GM21786 (cell line): Measurements from ENCODE around the gene NFATC2.

Experiments
- ATAC-seq: cut with Tn5 transposase; IDR thresholded peaks from one replicate; pipeline ENCODE4 v1.9.1; 2021; ENCODE audit not compliant: unreplicated experiment

Gene NFATC2

DNA sequence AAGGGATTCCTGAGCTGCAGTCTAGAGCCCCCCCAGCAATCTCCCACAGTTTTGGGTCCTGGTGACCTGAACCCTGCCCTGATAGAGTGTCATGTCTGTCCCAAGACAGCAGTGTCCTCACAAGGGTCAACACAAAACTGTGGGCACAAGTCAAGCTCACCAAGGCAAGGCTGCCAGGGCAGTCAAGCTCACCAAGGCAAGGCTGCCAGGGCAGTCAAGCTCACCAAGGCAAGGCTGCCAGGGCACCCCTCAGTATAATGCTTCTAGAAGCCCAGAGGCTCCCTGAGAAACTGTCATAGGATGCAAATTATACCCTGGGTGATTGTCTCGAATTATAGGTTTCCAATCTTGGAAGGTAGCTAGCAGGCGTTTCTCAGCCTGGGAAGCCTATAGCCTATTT lies 108.5 kb downstream of the NFATC2 start:
- ATAC-seq, result no peak

DNA sequence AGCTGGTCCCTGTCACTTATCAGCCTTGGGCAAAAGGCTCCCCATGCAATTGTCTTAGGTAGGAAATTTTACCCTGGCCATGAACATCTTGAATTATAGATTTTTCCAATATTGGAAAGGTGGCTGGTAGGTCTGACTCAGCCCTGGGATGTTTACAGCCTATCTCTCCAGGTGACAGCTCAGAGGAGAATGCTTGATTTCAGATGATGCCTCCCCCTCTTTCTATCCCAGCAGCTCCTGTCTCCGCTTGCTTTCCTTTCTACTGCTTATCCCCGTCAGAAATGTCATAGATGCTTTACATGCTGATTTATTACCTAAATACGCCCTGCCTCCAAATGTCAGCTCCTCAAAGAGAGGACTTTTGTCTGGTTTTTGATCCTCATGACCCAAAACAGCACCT lies 109.6 kb downstream of the NFATC2 start:
- no peak for ATAC-seq

DNA sequence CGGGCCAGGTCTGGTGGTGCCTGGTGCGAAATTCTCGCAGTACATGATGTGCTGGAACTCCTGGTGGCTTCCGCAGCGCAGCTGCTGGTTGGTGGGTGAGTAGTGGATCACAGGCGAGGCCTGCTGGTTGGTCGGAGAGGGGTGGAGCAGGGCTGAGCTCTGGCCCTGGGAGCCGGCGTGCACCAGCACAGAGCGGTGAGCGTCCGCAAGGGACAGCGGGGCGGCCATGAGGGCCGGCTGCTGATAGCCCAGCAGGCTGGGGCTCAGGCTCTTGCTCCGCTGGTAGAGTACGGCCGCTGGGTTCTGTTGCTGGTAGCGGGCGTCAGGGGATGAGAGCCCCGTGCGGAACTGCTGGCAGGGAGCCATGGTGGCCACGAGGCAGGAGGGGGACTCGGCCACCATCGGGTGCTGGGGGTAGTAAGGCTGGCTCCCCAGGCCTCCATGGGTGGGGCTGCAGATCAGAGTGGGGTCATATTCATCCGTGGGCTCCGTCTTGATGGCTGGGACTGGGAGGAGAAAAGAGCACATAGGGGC lies 110.2 kb downstream of the NFATC2 start:
- no peak for ATAC-seq

DNA sequence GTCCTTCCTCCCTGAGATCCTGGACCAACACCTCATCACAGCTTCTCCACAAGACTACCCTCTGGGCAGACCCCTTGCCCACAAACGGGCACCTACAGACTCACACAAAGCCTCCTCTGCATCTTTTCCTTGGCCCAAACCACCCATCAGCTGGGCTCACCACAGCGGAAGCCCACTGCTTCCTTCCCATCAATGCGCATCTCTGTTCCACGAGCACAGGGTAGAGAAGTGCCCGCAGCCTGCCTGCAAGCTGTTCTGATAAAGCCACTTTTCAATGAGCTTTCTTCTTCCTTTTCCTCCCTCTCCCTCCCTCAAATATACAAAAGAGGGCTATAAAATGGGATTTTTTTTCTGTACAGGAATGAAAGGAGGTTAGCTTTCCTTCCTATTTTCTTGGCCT lies 111.2 kb downstream of the NFATC2 start:
- ATAC-seq, result no peak

DNA sequence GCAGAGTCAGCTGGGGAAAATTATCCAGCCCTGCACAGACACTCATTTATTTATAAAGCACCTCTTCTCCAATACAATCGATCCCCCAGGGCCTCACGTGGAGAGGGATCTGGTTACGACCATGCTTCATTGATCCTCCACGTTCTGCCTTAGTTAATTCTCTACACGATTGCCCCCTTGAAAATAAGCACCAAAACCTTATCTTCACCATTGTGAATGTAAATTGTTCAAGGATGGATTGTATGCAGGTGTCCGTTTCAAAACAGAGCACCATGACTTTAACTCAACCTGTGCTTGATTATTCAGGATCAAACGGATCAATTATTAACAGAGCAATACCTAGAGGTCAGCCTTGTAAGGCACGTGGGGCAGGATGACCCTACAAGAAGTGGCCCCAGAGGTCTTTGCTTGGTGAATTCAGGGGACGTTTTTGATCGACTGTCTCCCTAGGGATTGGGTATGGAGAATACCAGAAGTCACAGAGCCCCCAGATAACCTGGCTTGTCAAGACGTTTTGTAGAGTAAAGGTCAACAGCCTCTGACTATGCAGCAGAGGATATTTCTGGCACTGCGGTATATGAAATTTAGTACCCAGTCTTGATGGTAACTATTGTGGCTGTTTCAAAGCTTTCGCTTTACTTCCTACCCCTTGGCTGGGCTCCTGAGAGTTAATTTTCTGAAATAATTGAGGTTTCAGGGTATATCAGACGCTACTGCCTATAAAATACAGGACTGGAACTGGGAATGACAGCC lies 112.1 kb downstream of the NFATC2 start:
- no peak for ATAC-seq

DNA sequence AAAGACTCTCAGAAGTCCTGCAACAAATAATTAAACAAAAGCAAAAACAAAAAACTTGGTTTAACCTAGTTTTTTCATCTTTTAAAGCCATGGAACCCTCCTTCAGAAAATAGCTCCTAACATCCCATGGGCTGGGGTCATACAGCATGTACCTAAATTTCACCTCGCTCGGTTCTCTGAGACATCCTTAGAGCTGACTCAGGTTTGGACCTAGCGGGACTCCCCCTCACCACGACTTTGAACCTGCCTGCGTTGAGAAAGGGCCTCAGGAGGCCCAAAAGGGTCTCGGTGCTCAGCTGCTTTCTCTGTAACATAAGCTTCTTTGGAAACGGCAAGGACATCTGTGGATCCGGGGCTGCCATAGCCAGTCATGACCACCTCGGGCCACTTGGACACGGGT lies 112.8 kb downstream of the NFATC2 start:
- ATAC-seq, result no peak

DNA sequence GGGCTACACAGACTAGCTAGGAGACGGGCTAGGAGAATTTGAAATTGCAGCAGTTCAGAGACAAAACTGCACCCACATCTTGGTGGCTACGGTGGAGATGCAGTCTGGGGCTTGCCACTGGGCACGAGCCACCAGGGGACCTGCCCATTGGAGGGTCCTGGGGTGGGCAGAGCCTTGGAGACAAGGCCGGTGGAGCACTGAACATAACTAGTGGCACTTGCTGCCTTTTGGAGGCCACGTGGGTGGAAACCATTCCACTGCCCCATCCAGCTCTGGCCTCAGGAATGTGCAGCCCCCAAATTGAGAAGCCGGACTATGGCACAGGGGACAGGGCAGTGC lies 113.4 kb downstream of the NFATC2 start:
- no peak for ATAC-seq

DNA sequence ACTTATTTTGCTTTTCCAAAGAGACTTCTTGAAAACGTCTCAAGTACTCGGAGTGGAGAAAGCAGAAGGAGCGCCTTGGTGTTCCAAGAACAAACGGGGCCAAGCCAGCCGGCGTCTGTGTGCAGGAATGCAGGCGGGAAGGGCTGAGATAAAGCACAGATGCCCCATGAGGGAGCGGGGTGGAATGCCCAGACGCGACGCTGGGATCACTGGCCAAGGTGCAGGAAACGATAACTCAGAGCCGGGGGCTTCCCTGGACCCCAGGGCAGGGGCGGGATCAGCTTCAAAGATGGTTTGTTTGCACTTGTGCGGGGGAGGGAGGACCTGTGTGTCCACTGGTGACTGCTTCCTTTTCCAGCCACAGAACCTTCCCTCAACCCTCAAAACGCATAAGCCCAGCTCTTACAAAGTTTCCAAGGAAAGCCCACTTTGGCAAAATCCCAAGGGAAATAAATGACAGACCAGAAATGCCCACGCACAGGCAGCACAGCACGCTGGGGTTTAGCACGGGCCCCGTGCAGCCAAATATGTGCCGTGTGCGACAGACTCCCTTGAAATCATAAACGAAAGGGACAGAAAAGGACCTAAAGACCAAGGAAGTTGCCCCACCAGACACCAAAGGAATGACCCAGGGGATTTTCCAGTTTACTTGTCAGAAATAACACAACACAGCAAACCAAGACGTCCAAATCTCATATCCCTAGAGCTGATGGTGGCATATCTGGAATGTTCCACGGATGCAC lies 113.9 kb downstream of the NFATC2 start:
- ATAC-seq, result no peak

DNA sequence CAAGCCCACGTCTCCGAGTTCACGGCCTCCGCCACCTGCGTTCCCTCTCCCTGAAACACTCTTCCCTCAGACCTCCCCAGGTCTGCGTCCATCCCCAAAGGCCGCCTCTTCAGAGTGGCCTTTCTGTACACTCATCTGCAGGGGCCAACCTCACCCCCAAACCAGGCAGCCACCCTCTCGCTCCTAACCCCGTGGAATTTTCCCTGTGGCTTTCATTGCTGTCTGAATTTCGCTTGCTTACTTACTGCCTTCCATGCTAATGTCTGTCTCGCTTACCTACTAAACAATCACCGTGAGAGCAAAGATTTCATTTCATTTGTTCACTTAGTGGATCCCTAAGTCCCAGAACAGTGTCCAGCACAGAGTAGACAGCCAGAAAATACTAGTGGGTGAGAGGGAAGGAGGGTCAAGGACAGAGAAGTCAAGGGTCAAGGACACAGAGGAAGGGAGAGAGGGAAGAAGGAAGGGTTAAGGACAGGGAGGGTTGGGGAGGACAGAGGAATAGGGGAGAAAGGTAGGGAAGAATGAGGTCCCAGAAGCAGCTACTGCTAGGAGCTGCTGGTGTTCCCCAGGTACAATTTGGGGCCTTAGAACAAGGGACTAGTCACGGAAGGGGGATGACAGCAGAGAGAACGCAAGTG lies 114.7 kb downstream of the NFATC2 start:
- ATAC-seq, result no peak

DNA sequence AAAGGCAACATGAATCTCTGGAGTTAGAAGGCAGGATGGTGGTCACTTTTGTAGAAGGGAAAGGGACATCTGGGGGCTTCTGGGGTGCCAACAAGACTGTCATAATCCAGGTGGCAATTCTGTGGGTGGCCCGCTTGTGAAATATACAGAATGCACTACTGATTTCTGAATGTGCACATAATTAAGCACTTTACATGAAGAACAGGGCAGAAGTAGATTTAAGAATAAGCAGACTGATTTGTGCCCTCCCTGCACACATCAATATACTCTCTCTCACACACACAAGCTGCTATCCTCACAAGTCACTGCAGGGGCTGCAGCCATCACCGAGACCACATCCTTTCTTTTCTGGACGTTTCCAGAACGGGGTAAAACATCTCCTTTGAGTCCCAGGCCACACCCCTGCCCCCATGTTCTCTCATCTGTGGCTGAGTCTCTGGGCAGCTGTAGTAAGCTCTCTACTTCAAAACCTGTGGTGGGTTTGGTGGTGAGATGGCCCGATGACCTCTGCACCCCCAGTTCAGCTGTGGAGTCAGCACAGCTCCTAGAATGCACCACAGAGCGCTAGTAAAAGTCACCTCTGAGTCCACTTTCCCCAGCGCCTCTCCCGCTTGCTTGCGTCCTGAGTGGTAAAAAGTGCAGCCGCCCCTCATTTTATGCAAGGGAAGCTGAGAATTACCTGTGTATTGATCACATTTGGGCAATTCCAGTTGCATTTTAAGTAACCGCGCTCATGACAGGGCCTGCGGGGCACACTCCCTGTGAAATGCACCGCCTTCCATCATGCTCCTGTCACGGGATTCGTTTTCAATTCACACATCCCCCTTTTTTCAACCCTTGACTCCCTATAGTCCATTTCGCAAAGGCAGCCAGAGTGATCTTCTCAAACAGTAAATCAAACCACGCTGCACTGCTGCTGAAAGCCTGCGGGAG lies 115.5 kb downstream of the NFATC2 start:
- ATAC-seq, result no peak

DNA sequence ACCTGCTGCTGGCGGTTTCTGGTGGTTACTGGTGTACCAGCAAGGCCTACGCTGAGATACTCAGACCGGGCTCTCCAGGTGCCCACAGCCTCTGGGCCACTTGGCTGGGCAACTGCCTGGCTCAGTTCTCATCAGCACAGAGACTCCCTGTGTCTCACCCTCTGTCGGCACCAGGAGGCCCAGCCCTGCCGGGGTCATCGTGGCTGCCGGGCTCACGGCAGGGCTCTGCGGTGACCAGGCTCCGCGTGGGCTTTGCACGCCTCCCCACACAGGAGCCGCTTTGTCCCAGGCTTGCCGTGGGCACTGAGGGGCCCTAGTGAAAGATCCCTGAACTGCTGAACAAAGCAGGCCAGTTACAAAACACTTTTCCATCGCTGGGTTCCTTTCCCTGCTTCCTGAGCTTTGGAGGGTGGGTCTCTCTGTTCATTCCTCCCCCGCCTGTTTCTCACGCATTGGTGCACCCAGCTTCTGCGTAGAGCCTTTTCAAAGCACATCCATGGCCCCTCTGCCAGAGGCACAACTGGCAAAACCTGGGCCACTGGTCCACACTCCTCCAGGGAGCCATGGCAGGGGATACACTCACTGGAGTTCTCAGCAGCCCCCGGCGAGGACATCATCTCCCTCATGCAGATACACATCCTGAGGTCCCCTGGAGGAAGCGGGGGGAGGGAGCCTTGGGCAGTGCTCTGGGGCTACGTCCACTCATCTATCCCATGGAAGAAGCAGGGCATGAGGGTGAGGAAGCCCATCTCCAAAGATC lies 117.0 kb downstream of the NFATC2 start:
- no peak for ATAC-seq

DNA sequence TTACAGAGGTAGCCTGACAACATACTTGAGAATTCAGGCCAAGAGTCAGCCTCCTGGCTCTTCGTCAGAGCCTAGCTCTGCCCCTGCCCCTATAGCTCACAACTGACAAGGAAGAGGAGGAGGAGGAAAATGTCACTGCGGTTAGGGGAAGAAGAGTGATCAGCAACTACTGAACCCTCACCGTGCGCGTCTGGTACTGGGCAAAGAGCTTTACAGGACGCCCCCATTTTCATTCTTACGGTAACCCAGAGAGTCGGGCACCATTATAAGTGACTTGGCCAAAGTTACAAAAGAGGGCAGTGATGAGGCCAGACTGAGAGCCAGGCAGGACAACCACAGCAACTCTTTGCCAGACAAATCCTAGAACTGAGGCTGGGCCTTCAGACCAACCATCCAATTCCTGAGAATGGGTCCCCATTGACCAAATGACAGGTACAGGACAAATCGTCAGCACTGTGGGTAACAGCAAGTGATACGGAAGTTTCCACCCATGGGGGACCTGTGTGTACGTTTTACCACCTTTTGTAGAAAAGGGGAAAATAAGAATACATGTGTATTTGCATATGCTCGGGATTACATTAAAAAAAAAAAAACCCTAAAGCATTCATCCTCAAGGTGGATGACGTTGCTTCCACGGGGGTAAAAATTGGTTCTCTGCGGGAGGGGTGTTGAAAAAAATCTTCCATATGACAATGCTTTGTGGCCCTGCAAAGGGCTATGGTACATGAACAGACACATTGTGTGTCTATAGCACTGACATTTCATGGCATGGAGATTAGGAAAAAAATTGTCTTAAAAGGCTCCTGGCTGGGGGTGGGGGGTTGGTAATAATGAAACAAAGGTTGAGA lies 118.0 kb downstream of the NFATC2 start:
- no peak for ATAC-seq

DNA sequence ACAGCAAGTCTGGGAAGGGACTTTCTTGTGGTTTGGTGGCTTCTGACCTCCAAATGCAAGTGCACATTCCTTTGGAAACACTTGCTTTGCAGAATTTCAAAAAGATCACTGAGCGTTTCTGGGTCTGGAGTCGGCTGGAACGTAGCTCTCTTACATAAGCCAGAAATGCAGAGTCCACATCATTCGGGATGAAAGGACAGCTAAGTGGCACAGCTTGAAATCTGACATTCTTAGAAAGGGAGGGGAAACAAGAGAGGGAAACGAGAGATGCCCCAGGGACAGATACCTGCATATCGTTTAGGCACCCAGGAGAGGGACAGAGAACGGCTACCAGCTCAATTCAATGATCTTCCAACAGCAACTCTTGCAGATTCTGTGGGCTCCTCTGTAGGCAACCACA lies 118.7 kb downstream of the NFATC2 start:
- ATAC-seq, result no peak

DNA sequence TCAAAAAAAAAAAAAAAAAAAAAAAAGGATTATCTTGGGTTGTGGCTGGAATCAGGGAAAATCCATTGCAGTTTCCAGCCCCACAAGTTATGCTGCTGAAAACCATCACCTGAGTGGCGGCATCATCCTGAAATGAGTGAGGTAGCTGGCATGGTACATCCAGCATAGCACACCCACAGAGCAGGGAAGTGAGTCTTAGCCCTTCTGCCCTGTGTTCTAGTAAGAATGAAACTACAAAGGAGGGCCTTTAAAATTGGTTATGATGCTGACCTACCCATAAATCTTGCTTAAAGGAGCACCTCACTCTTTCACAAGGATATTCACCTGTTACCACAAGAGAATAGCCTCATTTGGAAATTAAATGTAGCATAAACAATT lies 119.2 kb downstream of the NFATC2 start:
- ATAC-seq, result peak; percentile 61

DNA sequence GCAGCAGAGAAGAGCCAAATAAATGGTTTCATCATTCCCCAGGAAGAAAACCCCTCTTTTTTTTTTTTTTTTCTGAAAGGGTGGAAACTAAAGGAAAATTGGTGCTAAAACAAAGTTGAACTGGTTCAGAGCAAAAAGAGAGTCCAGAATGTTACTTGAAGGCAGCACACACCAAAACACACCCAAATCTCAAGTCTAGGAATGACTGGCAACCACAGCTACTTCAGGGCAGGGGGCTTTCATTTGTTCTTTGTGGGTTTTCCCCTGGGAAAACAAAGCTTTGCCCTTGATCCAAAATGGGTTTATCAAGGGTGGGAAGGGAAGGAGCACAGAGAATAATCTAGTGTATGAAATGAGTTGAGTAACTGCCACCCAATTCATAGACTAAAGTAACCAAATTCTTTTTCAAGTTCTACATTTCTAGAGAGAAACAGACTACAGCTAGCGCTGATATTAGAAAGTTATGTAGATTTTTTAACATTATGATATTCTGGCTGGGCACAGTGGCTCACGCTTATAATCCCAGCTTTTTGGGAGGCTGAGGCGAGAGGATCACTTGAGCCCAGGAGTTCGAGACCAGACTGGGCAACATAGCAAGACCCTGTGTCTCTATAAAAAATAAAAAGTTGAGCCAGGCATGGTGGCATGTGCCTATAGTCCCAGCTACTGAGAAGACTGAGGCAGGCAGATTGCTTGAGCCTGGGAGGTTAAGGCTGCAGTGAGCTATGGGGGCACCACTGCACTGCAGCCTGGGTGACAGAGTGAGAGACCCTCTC lies 119.8 kb downstream of the NFATC2 start:
- ATAC-seq, result no peak

DNA sequence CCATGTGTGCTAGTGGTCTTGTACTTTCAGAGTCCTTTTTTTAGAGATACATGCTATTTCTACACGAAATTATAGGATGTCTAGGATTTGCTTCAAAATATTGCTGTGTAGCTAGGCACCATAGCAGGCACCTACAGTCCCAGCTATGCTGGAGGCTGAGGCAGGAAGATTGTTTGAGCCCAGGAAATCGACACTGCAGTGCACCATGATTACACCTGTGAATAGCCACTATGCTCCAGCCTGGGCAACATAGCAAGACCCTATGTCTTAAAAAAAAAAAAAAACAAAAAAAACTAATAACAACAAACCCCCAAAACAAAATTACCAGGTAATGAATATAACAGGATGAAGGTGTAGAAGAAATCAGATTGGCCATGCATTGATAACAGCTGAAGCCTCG lies 121.7 kb downstream of the NFATC2 start:
- no peak for ATAC-seq

DNA sequence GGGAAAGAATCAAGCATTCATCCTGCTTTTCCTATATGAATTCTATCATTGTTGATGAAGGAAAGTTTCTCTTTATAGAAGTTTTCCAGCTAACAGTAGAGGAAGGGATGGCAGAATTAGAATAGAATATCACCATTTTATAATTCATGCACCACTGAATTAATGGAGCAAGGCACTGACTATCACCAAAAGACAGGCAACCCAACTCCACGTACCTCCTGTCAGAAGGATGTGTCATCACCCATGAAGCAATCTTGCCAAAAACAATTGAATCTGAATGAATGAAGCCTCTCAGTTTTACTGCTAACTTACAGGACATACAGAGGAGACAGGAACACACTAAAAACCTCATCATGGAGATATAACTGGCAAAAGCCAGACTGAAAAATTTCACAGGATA lies 122.4 kb downstream of the NFATC2 start:
- ATAC-seq, result no peak

DNA sequence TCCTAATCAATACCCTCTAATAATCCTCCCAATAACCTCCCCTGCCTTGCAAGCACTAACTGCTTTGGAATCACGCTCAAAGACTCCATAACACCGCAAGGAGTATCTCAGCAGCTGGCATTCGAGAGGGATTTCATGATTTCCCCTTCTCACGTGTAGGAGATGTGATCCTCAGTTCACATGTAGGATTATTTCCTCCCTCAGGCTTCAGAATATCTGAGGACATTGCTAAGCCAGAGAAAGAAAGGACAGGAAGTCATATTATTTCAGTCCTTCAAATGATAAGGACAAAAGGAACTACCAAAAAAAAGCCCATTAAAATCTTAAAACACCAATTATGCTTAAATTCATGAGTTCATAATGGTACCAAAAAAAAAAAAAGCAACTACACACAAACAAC lies 122.9 kb downstream of the NFATC2 start:
- no peak for ATAC-seq

DNA sequence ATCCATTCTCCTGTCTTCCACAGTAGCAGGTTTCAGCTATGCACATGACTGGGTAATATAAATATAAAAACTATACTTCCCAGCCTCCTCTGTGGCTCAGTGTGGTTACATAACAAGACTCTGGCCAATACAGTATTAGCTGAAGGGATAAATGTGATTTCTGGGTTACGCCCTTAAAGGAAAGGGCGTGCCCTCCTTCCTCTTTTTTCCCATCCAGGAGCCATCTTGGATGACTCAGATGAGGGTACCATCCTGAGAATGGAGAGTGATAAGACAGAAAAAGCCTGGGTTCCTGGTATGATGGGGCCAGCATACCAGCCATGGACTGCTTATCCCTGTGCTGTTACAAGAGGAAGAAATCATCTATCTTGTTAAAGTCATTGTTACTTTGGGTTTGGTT lies 123.3 kb downstream of the NFATC2 start:
- no peak for ATAC-seq
